ENCODE measurements around the gene RBP3. TPM values are rescaled to one million over a fixed set of nuclear protein-coding genes. Genes with fewer than 3 reads are reported as not detected.

Gene RBP3
- polyA plus RNA-seq, 1 donor from 2014 or later, result not detected

GRCh38 chr10:47370015-47370767 lies 22.0 kb downstream of the RBP3 start:
- no peak overlapping the region for H2AFZ ChIP-seq (ENCODE audit: low read depth, low read length)
- no peaks in the 10 kb centered on the region for H3K9me3 ChIP-seq (ENCODE audit: low read length)
- TF ChIP-seq EP300 (conservative IDR thresholded peaks at IDR 0.05; ENCODE audit: poor library complexity, severe bottlenecking) (no peak), TAF1 (IDR thresholded peaks at IDR 0.05; ENCODE audit: low read depth) (no peak), MXI1 (conservative IDR thresholded peaks at IDR 0.05; ENCODE audit: poor library complexity, severe bottlenecking) (no peak), CTCF (IDR thresholded peaks at IDR 0.05; ENCODE audit: poor library complexity, severe bottlenecking) (no peak), REST (IDR thresholded peaks at IDR 0.05; ENCODE audit: borderline replicate concordance) (no peak), EZH2 (IDR thresholded peaks at IDR 0.05; ENCODE audit: borderline replicate concordance, insufficient read depth, low read length, poor library complexity, severe bottlenecking) (no peak), RAD21 (conservative IDR thresholded peaks at IDR 0.05) (no peak), POLR2AphosphoS5 (IDR thresholded peaks at IDR 0.05) (no peak), SMC3 (conservative IDR thresholded peaks at IDR 0.05; ENCODE audit: poor library complexity) (no peak)
- H3F3A ChIP-seq (ENCODE audit: insufficient read depth, low read length, poor library complexity, severe bottlenecking), result no peaks in the 10 kb centered on the region
- H3K36me3 ChIP-seq (ENCODE audit: insufficient read depth, low read length), result no peaks in the 10 kb centered on the region
- H3K27ac ChIP-seq (ENCODE audit: low read length), result no peak overlapping the region
- H3K4me2 ChIP-seq (ENCODE audit: low read length), result no peak overlapping the region
- H4K20me1 ChIP-seq (ENCODE audit: insufficient read depth), result no peaks in the 10 kb centered on the region
- H3K27me3 ChIP-seq (ENCODE audit: insufficient read depth, low read depth, low read length), result no peaks in the 10 kb centered on the region
- no peaks in the 10 kb centered on the region for H3K9me2 ChIP-seq (ENCODE audit: insufficient read depth, low read length)
- no peak overlapping the region for H3K9ac ChIP-seq (ENCODE audit: low read length)
- H3K4me3 ChIP-seq (ENCODE audit: low read length), result no peak overlapping the region
- H3K79me2 ChIP-seq (replicated peaks; ENCODE audit: insufficient read depth, low read length), result no peaks in the 10 kb centered on the region

GRCh38 chr10:47370878-47371277 lies 22.7 kb downstream of the RBP3 start:
- H3K27ac ChIP-seq (ENCODE audit: low read length), result no peak overlapping the region
- no peak overlapping the region for H3K4me3 ChIP-seq (ENCODE audit: low read length)
- H3K9me2 ChIP-seq (ENCODE audit: insufficient read depth, low read length), result no peaks in the 10 kb centered on the region
- no peaks in the 10 kb centered on the region for H4K20me1 ChIP-seq (ENCODE audit: insufficient read depth)
- TF ChIP-seq TAF1 (IDR thresholded peaks at IDR 0.05; ENCODE audit: low read depth) (no peak), EZH2 (IDR thresholded peaks at IDR 0.05; ENCODE audit: borderline replicate concordance, insufficient read depth, low read length, poor library complexity, severe bottlenecking) (no peak), EP300 (conservative IDR thresholded peaks at IDR 0.05; ENCODE audit: poor library complexity, severe bottlenecking) (no peak), POLR2AphosphoS5 (IDR thresholded peaks at IDR 0.05) (no peak), RAD21 (conservative IDR thresholded peaks at IDR 0.05) (no peak), CTCF (IDR thresholded peaks at IDR 0.05; ENCODE audit: poor library complexity, severe bottlenecking) (no peak), MXI1 (conservative IDR thresholded peaks at IDR 0.05; ENCODE audit: poor library complexity, severe bottlenecking) (no peak), REST (IDR thresholded peaks at IDR 0.05; ENCODE audit: borderline replicate concordance) (no peak)
- no peaks in the 10 kb centered on the region for H3K79me2 ChIP-seq (replicated peaks; ENCODE audit: insufficient read depth, low read length)
- H3K4me2 ChIP-seq (ENCODE audit: low read length), result no peak overlapping the region
- H3K9ac ChIP-seq (ENCODE audit: low read length), result no peak overlapping the region
- no peak overlapping the region for H2AFZ ChIP-seq (ENCODE audit: low read depth, low read length)
- H3F3A ChIP-seq (ENCODE audit: insufficient read depth, low read length, poor library complexity, severe bottlenecking), result no peaks in the 10 kb centered on the region
- no peaks in the 10 kb centered on the region for H3K9me3 ChIP-seq (ENCODE audit: low read length)
- H3K36me3 ChIP-seq (ENCODE audit: insufficient read depth, low read length), result no peaks in the 10 kb centered on the region
- H3K27me3 ChIP-seq (ENCODE audit: insufficient read depth, low read depth, low read length), result no peaks in the 10 kb centered on the region

Measured in neural cell (in vitro differentiated cells).